ENCODE measurements around the gene ADAMTS16. TPM values are rescaled to one million over a fixed set of nuclear protein-coding genes. Genes with fewer than 3 reads are reported as not detected.

ADAMTS16 gene
- total RNA-seq, 3 donors from 2014 or later = 0.15 to 1.3 (median 0.33) TPM

GRCh38 chr5:5250758-5251157, 110.6 kb downstream of the ADAMTS16 start:
- TF ChIP-seq CTCF (IDR thresholded peaks at IDR 0.05) = no peak
- TF ChIP-seq POLR2A (IDR thresholded peaks at IDR 0.05) = no peak
- TF ChIP-seq POLR2AphosphoS5 (IDR thresholded peaks at IDR 0.05) = no peak
- no peak for DNase-seq (ENCODE audit: low spot score in 2 of 2)

GRCh38 chr5:5252106-5252505, 112.0 kb downstream of the ADAMTS16 start:
- Histone ChIP-seq H3K9me3 (peaks cover 10 to 21% of the 10 kb centered on the region in 2 donors), H3K4me1 (no peaks in the 10 kb centered on the region), H3K27me3 (no peaks in the 10 kb centered on the region), H3K4me3 (no peak overlapping the region), H3K36me3 (no peaks in the 10 kb centered on the region), H3K27ac (no peak overlapping the region)
- DNase-seq (ENCODE audit: low spot score in 2 of 2) = no peak
- TF ChIP-seq POLR2A (IDR thresholded peaks at IDR 0.05) = no peak
- TF ChIP-seq POLR2AphosphoS5 (IDR thresholded peaks at IDR 0.05) = no peak
- no peak for TF ChIP-seq CTCF (IDR thresholded peaks at IDR 0.05)
- intact Hi-C loops (cut with DNase I; ENCODE audit: low total_unique reads) = loop anchor here (5.0 kb wide), 1 partner anchor 35 kb away; no protein-coding TSS in a partner anchor

More at GRCh38 chr5:5250758-5251157, 110.6 kb downstream of the ADAMTS16 start:
- Histone ChIP-seq H3K36me3 (no peaks in the 10 kb centered on the region), H3K27ac (no peak overlapping the region), H3K4me3 (no peak overlapping the region), H3K9me3 (peaks cover 4 to 21% of the 10 kb centered on the region in 2 donors), H3K27me3 (no peaks in the 10 kb centered on the region), H3K4me1 (no peaks in the 10 kb centered on the region)
- intact Hi-C loops (cut with DNase I; ENCODE audit: low total_unique reads) = loop anchor here (5.0 kb wide), 1 partner anchor 33 kb away; no protein-coding TSS in a partner anchor

GRCh38 chr5:5257353-5257752, 117.2 kb downstream of the ADAMTS16 start:
- no peaks in the 10 kb centered on the region for H3K4me1 ChIP-seq
- TF ChIP-seq CTCF (IDR thresholded peaks at IDR 0.05) = no peak
- TF ChIP-seq POLR2A (IDR thresholded peaks at IDR 0.05) = no peak
- no peak for TF ChIP-seq POLR2AphosphoS5 (IDR thresholded peaks at IDR 0.05)
- no peak overlapping the region for H3K4me3 ChIP-seq
- no peaks in the 10 kb centered on the region for H3K36me3 ChIP-seq
- no peak for DNase-seq (ENCODE audit: low spot score in 2 of 2)
- intact Hi-C loops (cut with DNase I; ENCODE audit: low total_unique reads) = no loop called here
- H3K27ac ChIP-seq = no peak overlapping the region
- no peaks in the 10 kb centered on the region for H3K27me3 ChIP-seq
- H3K9me3 ChIP-seq = peaks cover 10 to 21% of the 10 kb centered on the region in 2 donors

GRCh38 chr5:5258564-5258963, 118.4 kb downstream of the ADAMTS16 start:
- TF ChIP-seq POLR2AphosphoS5 (IDR thresholded peaks at IDR 0.05) (no peak), CTCF (IDR thresholded peaks at IDR 0.05) (no peak), POLR2A (IDR thresholded peaks at IDR 0.05) (no peak)
- no peak for DNase-seq (ENCODE audit: low spot score in 2 of 2)
- no peaks in the 10 kb centered on the region for H3K36me3 ChIP-seq
- H3K4me1 ChIP-seq = no peaks in the 10 kb centered on the region
- no peak overlapping the region for H3K27ac ChIP-seq
- no peaks in the 10 kb centered on the region for H3K27me3 ChIP-seq
- intact Hi-C loops (cut with DNase I; ENCODE audit: low total_unique reads) = no loop called here
- H3K9me3 ChIP-seq = peaks cover 10 to 21% of the 10 kb centered on the region in 2 donors
- H3K4me3 ChIP-seq = no peak overlapping the region

- Histone ChIP-seq H3K27me3 (no peaks in the 10 kb centered on the region), H3K4me3 (no peak overlapping the region), H3K36me3 (no peaks in the 10 kb centered on the region), H3K4me1 (no peaks in the 10 kb centered on the region), H3K9me3 (no peaks in the 10 kb centered on the region), H3K27ac (no peak overlapping the region)
- TF ChIP-seq POLR2AphosphoS5 (IDR thresholded peaks at IDR 0.05) (no peak), CTCF (IDR thresholded peaks at IDR 0.05) (no peak), POLR2A (IDR thresholded peaks at IDR 0.05) (no peak)
- intact Hi-C loops (cut with DNase I; ENCODE audit: low total_unique reads) = no loop called here
- DNase-seq (ENCODE audit: low spot score in 2 of 2) = no peak
These were observed 124.6 kb downstream of the ADAMTS16 start for GRCh38 chr5:5264727-5265126.
